ENCODE results near the gene ECM2.

Gene ECM2

GRCh38 chr9:92507496-92507895 lies 28.3 kb downstream of the ECM2 start:
- WGBS (ENCODE audit: extremely low coverage, insufficient coverage, low lambda C conversion rate), result no CpG with 5 or more reads among the region's 4 CpGs
- no peak overlapping the region for H3K9ac ChIP-seq (ENCODE audit: low read length)
- DNase-seq, result no peak

GRCh38 chr9:92507005-92507404 lies 28.8 kb downstream of the ECM2 start:
- Histone ChIP-seq H3K36me3 (ENCODE audit: control insufficient read depth, insufficient read depth, low read length) (no peaks in the 10 kb centered on the region), H3K56ac (ENCODE audit: low read length) (no peak overlapping the region), H2AK5ac (ENCODE audit: low read length) (no peak overlapping the region), H3K4ac (ENCODE audit: low read depth, low read length) (no peak overlapping the region), H3K79me2 (ENCODE audit: control insufficient read depth, insufficient read depth, low read length) (no peaks in the 10 kb centered on the region), H3K79me1 (ENCODE audit: low read length) (no peaks in the 10 kb centered on the region), H3K4me2 (ENCODE audit: low read length) (no peak overlapping the region), H4K5ac (ENCODE audit: low read length) (no peak overlapping the region), H3K23ac (ENCODE audit: low read length) (no peak overlapping the region), H2BK5ac (ENCODE audit: low read length) (no peak overlapping the region), H2BK15ac (replicated peaks; ENCODE audit: low read depth) (no peak overlapping the region), H3K27me3 (ENCODE audit: insufficient read depth, low read length, poor library complexity) (no peaks in the 10 kb centered on the region), H4K8ac (ENCODE audit: low read depth, low read length) (no peak overlapping the region), H3K9ac (ENCODE audit: low read length) (no peak overlapping the region), H3K18ac (ENCODE audit: low read length) (no peak overlapping the region), H3K4me1 (ENCODE audit: control insufficient read depth, low read depth, low read length) (peaks cover 2% of the 10 kb centered on the region), H3K27ac (ENCODE audit: low read depth, low read length) (no peak overlapping the region), H3K4me3 (ENCODE audit: low read length) (no peak overlapping the region), H2BK120ac (ENCODE audit: low read depth, low read length) (no peak overlapping the region)
- no CpG with 5 or more reads among the region's 2 CpGs for WGBS (ENCODE audit: extremely low coverage, insufficient coverage, low lambda C conversion rate)
- no peak for DNase-seq

More at GRCh38 chr9:92507496-92507895, 28.3 kb downstream of the ECM2 start:
- Histone ChIP-seq H2AK5ac (ENCODE audit: low read length) (no peak overlapping the region), H3K56ac (ENCODE audit: low read length) (no peak overlapping the region), H3K18ac (ENCODE audit: low read length) (no peak overlapping the region), H3K27ac (ENCODE audit: low read depth, low read length) (no peak overlapping the region), H2BK15ac (replicated peaks; ENCODE audit: low read depth) (no peak overlapping the region), H4K5ac (ENCODE audit: low read length) (no peak overlapping the region), H2BK5ac (ENCODE audit: low read length) (no peak overlapping the region), H3K4me2 (ENCODE audit: low read length) (no peak overlapping the region), H2BK120ac (ENCODE audit: low read depth, low read length) (no peak overlapping the region), H3K23ac (ENCODE audit: low read length) (no peak overlapping the region), H3K36me3 (ENCODE audit: control insufficient read depth, insufficient read depth, low read length) (no peaks in the 10 kb centered on the region), H3K4me1 (ENCODE audit: control insufficient read depth, low read depth, low read length) (peaks cover 2% of the 10 kb centered on the region), H3K79me1 (ENCODE audit: low read length) (no peaks in the 10 kb centered on the region), H3K79me2 (ENCODE audit: control insufficient read depth, insufficient read depth, low read length) (no peaks in the 10 kb centered on the region), H3K4ac (ENCODE audit: low read depth, low read length) (no peak overlapping the region), H4K8ac (ENCODE audit: low read depth, low read length) (no peak overlapping the region), H3K4me3 (ENCODE audit: low read length) (no peak overlapping the region), H3K27me3 (ENCODE audit: insufficient read depth, low read length, poor library complexity) (no peaks in the 10 kb centered on the region)

GRCh38 chr9:92506184-92506857 lies 29.5 kb downstream of the ECM2 start:
- Histone ChIP-seq H3K4me3 (ENCODE audit: low read length) (no peak overlapping the region), H3K4me1 (ENCODE audit: control insufficient read depth, low read depth, low read length) (peaks cover 2% of the 10 kb centered on the region), H4K5ac (ENCODE audit: low read length) (no peak overlapping the region), H2BK15ac (replicated peaks; ENCODE audit: low read depth) (no peak overlapping the region), H2AK5ac (ENCODE audit: low read length) (no peak overlapping the region), H3K4me2 (ENCODE audit: low read length) (no peak overlapping the region), H2BK120ac (ENCODE audit: low read depth, low read length) (no peak overlapping the region), H3K56ac (ENCODE audit: low read length) (no peak overlapping the region), H3K27ac (ENCODE audit: low read depth, low read length) (no peak overlapping the region), H3K23ac (ENCODE audit: low read length) (no peak overlapping the region), H2BK5ac (ENCODE audit: low read length) (no peak overlapping the region), H3K18ac (ENCODE audit: low read length) (no peak overlapping the region), H3K36me3 (ENCODE audit: control insufficient read depth, insufficient read depth, low read length) (no peaks in the 10 kb centered on the region), H3K79me2 (ENCODE audit: control insufficient read depth, insufficient read depth, low read length) (no peaks in the 10 kb centered on the region), H3K9ac (ENCODE audit: low read length) (no peak overlapping the region), H4K8ac (ENCODE audit: low read depth, low read length) (no peak overlapping the region), H3K27me3 (ENCODE audit: insufficient read depth, low read length, poor library complexity) (no peaks in the 10 kb centered on the region), H3K4ac (ENCODE audit: low read depth, low read length) (no peak overlapping the region), H3K79me1 (ENCODE audit: low read length) (no peaks in the 10 kb centered on the region)
- WGBS (ENCODE audit: extremely low coverage, insufficient coverage, low lambda C conversion rate), result no CpG with 5 or more reads among the region's 3 CpGs
- no peak for DNase-seq

- Histone ChIP-seq H2BK5ac (ENCODE audit: low read length) (no peak overlapping the region), H4K8ac (ENCODE audit: low read depth, low read length) (no peak overlapping the region), H3K27me3 (ENCODE audit: insufficient read depth, low read length, poor library complexity) (no peaks in the 10 kb centered on the region), H3K18ac (ENCODE audit: low read length) (no peak overlapping the region), H3K79me2 (ENCODE audit: control insufficient read depth, insufficient read depth, low read length) (no peaks in the 10 kb centered on the region), H3K4me2 (ENCODE audit: low read length) (no peak overlapping the region), H4K5ac (ENCODE audit: low read length) (no peak overlapping the region), H3K23ac (ENCODE audit: low read length) (no peak overlapping the region), H2AK5ac (ENCODE audit: low read length) (no peak overlapping the region), H3K36me3 (ENCODE audit: control insufficient read depth, insufficient read depth, low read length) (no peaks in the 10 kb centered on the region), H3K79me1 (ENCODE audit: low read length) (no peaks in the 10 kb centered on the region), H3K4me1 (ENCODE audit: control insufficient read depth, low read depth, low read length) (no peaks in the 10 kb centered on the region), H3K27ac (ENCODE audit: low read depth, low read length) (no peak overlapping the region), H3K9ac (ENCODE audit: low read length) (no peak overlapping the region), H3K4ac (ENCODE audit: low read depth, low read length) (no peak overlapping the region), H3K56ac (ENCODE audit: low read length) (no peak overlapping the region), H2BK120ac (ENCODE audit: low read depth, low read length) (no peak overlapping the region), H3K4me3 (ENCODE audit: low read length) (no peak overlapping the region), H2BK15ac (replicated peaks; ENCODE audit: low read depth) (no peak overlapping the region)
- WGBS (ENCODE audit: extremely low coverage, insufficient coverage, low lambda C conversion rate), result no CpG with 5 or more reads among the region's 2 CpGs
- no peak for DNase-seq
Observed at GRCh38 chr9:92504881-92505280, 30.9 kb downstream of the ECM2 start.

- DNase-seq, result no peak
- Histone ChIP-seq H3K36me3 (ENCODE audit: control insufficient read depth, insufficient read depth, low read length) (no peaks in the 10 kb centered on the region), H3K9ac (ENCODE audit: low read length) (no peak overlapping the region), H2BK15ac (replicated peaks; ENCODE audit: low read depth) (no peak overlapping the region), H2BK120ac (ENCODE audit: low read depth, low read length) (no peak overlapping the region), H3K23ac (ENCODE audit: low read length) (no peak overlapping the region), H3K18ac (ENCODE audit: low read length) (no peak overlapping the region), H2BK5ac (ENCODE audit: low read length) (no peak overlapping the region), H2AK5ac (ENCODE audit: low read length) (no peak overlapping the region), H3K79me1 (ENCODE audit: low read length) (no peaks in the 10 kb centered on the region), H3K27me3 (ENCODE audit: insufficient read depth, low read length, poor library complexity) (no peaks in the 10 kb centered on the region), H3K56ac (ENCODE audit: low read length) (no peak overlapping the region), H3K79me2 (ENCODE audit: control insufficient read depth, insufficient read depth, low read length) (no peaks in the 10 kb centered on the region), H3K4me2 (ENCODE audit: low read length) (no peak overlapping the region), H4K8ac (ENCODE audit: low read depth, low read length) (no peak overlapping the region), H3K4me3 (ENCODE audit: low read length) (no peak overlapping the region), H4K5ac (ENCODE audit: low read length) (no peak overlapping the region), H3K4ac (ENCODE audit: low read depth, low read length) (no peak overlapping the region), H3K4me1 (ENCODE audit: control insufficient read depth, low read depth, low read length) (no peaks in the 10 kb centered on the region), H3K27ac (ENCODE audit: low read depth, low read length) (no peak overlapping the region)
- no CpG with 5 or more reads among the region's 2 CpGs for WGBS (ENCODE audit: extremely low coverage, insufficient coverage, low lambda C conversion rate)
Observed at GRCh38 chr9:92503156-92503555, 32.6 kb downstream of the ECM2 start.
